Bronchial epithelial cell (primary cell): ENCODE measurements around the gene SLC34A1. TPM values are rescaled to one million over a fixed set of nuclear protein-coding genes. Genes with fewer than 3 reads are reported as not detected.
A peak's percentile ranks its signal among the peaks of the same experiment; 100 is the strongest.

ENCODE experiments used
- DNase-seq: peaks from one replicate; pipeline ENCODE4 v3.0.0-alpha.2; 2010; ENCODE audit warnings: low read depth
- FAIRE-seq: peaks from 2 replicates; lab custom pipeline; 2011; peaks lifted over from hg19 to GRCh38; lab: Jason Lieb, UNC
- H3K27me3 ChIP-seq: 2 replicates; pipeline ENCODE4 v1.5.1; 2011; ENCODE audit warnings: low read length; ENCODE audit not compliant: control insufficient read depth, insufficient read depth
- H3K36me3 ChIP-seq: 2 replicates; pipeline ENCODE4 v1.5.1; 2011; ENCODE audit warnings: low read length; ENCODE audit not compliant: control insufficient read depth, insufficient read depth
- H3K4me3 ChIP-seq: 2 replicates; pipeline ENCODE4 v1.5.1; 2011; ENCODE audit warnings: mild to moderate bottlenecking, low read depth, low read length, control low read depth
- CTCF ChIP-seq: IDR thresholded peaks from 2 replicates; pipeline ENCODE4 v1.5.1; 2011; ENCODE audit warnings: mild to moderate bottlenecking, moderate library complexity, low read length, control low read depth, inconsistent platforms; ENCODE audit not compliant: insufficient read depth, severe bottlenecking
- total RNA-seq: library from RNA; depleted of rRNA; stranded (reverse); fragments of >200 nt; gene quantifications from 2 replicates; pipeline ENCODE4 v1.2.1, GENCODE V29; 2014

SLC34A1 gene
- total RNA-seq, 1 donor from 2014 or later, result not detected

GRCh38 chr5:177390363-177391300 is 6.4 kb downstream of the SLC34A1 start:
- no peak for FAIRE-seq
- no peaks in the 10 kb centered on the region for H3K27me3 ChIP-seq
- no peak overlapping the region for H3K4me3 ChIP-seq
- peak; percentile 76 for DNase-seq
- no peaks in the 10 kb centered on the region for H3K36me3 ChIP-seq
- peak; percentile 92 for TF ChIP-seq CTCF

- H3K27me3 ChIP-seq, result no peaks in the 10 kb centered on the region
- no peak for TF ChIP-seq CTCF
- no peak for FAIRE-seq
- H3K4me3 ChIP-seq, result no peak overlapping the region
- no peak for DNase-seq
- no peaks in the 10 kb centered on the region for H3K36me3 ChIP-seq
Measured at GRCh38 chr5:177392765-177393164, 8.5 kb downstream of the SLC34A1 start.

- no peak for TF ChIP-seq CTCF
- H3K36me3 ChIP-seq, result no peaks in the 10 kb centered on the region
- H3K27me3 ChIP-seq, result no peaks in the 10 kb centered on the region
- DNase-seq, result no peak
- no peak overlapping the region for H3K4me3 ChIP-seq
- no peak for FAIRE-seq
Measured at GRCh38 chr5:177393206-177393765, 9.1 kb downstream of the SLC34A1 start.

GRCh38 chr5:177393990-177394389 is 9.8 kb downstream of the SLC34A1 start:
- no peaks in the 10 kb centered on the region for H3K27me3 ChIP-seq
- no peaks in the 10 kb centered on the region for H3K36me3 ChIP-seq
- H3K4me3 ChIP-seq, result no peak overlapping the region
- TF ChIP-seq CTCF, result no peak
- no peak for FAIRE-seq
- DNase-seq, result no peak

GRCh38 chr5:177396078-177396477 is 11.8 kb downstream of the SLC34A1 start:
- no peak for TF ChIP-seq CTCF
- Histone ChIP-seq H3K27me3 (peaks cover 5% of the 10 kb centered on the region), H3K4me3 (no peak overlapping the region), H3K36me3 (no peaks in the 10 kb centered on the region)
- FAIRE-seq (no peak), DNase-seq (no peak)
